ENCODE results near the gene ZEB2. TPM values are rescaled to one million over a fixed set of nuclear protein-coding genes. Genes with fewer than 3 reads are reported as not detected.

Gene ZEB2
- total RNA-seq, 6 experiments from 2014 or later = 13.5 to 35.9 (median 21.7) TPM

- peak overlapping the region; percentile 51 to 57 (median 53) for H3K4me3 ChIP-seq
- no peak for ATAC-seq
- H3K36me3 ChIP-seq = no peaks in the 10 kb centered on the region
- H3K4me1 ChIP-seq = peaks cover 0 to 4% (median 0%) of the 10 kb centered on the region in 4 donors
- intact Hi-C loops (cut with DNase I) = no loop called here
- DNase-seq = no peak
- 4% methylated on average over 21 of the region's 21 CpGs for whole genome bisulfite sequencing (ENCODE audit: insufficient coverage, low coverage, low lambda C conversion rate, missing lambda C conversion rate)
- no peak for TF ChIP-seq POLR2A (IDR thresholded peaks at IDR 0.05)
- no peak for TF ChIP-seq CTCF (IDR thresholded peaks at IDR 0.05)
- H3K9me3 ChIP-seq = no peaks in the 10 kb centered on the region
- peaks cover 0 to 4% of the 10 kb centered on the region in 2 donors for H3K27me3 ChIP-seq
- H3K27ac ChIP-seq = peak overlapping the region; percentile 84 to 96 (median 89)
Measured at GRCh38 chr2:144517866-144518747, 1.8 kb downstream of the ZEB2 start.

DNA sequence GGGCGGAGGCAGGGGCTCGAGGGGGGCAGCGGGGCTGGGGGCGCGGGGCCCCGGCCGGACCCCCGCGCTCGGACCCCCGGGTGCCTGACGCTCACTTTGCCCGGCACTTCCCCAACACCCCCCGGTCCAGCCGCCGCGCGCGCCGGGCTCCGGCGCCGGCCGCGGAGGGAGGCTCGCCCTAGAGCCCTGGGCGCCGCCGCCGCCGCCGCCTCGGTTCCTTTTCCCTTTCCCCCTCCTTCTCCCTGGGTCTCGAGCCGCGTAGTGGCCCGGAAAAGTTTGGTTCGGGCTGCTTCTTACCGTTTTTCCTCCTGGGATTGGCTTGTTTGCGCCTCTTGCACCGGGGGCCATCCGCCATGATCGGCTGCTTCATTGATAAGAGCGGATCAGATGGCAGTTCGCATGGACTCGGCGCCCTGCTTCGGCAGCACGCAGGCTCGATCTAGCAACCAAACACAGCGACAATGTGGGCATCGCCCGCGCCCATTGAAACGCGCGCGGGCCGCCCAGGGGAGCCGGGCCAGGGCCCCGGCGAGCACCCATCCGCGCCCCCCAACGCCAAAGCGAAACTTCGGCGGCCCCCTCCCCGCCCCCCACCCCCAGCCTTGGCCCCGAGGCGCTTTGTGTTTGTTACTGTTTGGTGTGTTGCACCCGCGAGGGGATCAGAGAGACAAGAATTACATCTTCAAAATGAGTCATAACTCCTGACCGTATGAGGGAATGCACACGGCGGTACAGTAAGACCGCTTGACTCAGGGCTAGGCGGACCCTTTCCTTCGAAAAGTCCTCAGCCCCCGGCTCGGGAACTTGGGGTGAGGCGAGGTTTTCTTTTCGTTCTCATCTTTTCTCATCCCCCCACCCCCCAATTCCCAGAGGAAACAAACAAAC is 2.7 kb downstream of the ZEB2 start:
- DNase-seq = peak; percentile 63 to 70 (median 64)
- intact Hi-C loops (cut with DNase I) = no loop called here
- WGBS (ENCODE audit: insufficient coverage, low coverage, low lambda C conversion rate, missing lambda C conversion rate) = 2% methylated on average over 21 of the region's 83 CpGs

GRCh38 chr2:144516411-144516980 is 3.4 kb downstream of the ZEB2 start:
- peak overlapping the region; percentile 51 to 57 (median 53) for H3K4me3 ChIP-seq
- peaks cover 0 to 4% of the 10 kb centered on the region in 2 donors for H3K27me3 ChIP-seq
- intact Hi-C loops (cut with DNase I) = no loop called here
- H3K27ac ChIP-seq = peak overlapping the region; percentile 84 to 96 (median 89)
- ATAC-seq = peak in 3 of 4 donors; percentile 2 to 9 (median 9)
- peak in 1 of 3 donors; percentile 59 for DNase-seq
- H3K4me1 ChIP-seq = peaks cover 0 to 7% (median 0%) of the 10 kb centered on the region in 4 donors
- H3K36me3 ChIP-seq = no peaks in the 10 kb centered on the region
- TF ChIP-seq CTCF (IDR thresholded peaks at IDR 0.05) (no peak), POLR2A (IDR thresholded peaks at IDR 0.05) (no peak)
- WGBS (ENCODE audit: insufficient coverage, low coverage, low lambda C conversion rate, missing lambda C conversion rate) = 3% methylated on average over 25 of the region's 57 CpGs
- H3K9me3 ChIP-seq = no peaks in the 10 kb centered on the region

More for the DNA sequence above, 2.7 kb downstream of the ZEB2 start:
- Histone ChIP-seq H3K9me3 (no peaks in the 10 kb centered on the region), H3K27ac (peak overlapping the region; percentile 84 to 96 (median 89)), H3K27me3 (peaks cover 0 to 4% of the 10 kb centered on the region in 2 donors), H3K4me1 (peaks cover 0 to 7% (median 0%) of the 10 kb centered on the region in 4 donors), H3K36me3 (no peaks in the 10 kb centered on the region), H3K4me3 (peak overlapping the region; percentile 51 to 57 (median 53))
- peak; percentile 22 to 60 (median 48) for ATAC-seq
- TF ChIP-seq POLR2A (IDR thresholded peaks at IDR 0.05) (no peak), CTCF (IDR thresholded peaks at IDR 0.05) (no peak)
